ENCODE data around the gene GNAQ. TPM values are rescaled to one million over a fixed set of nuclear protein-coding genes. Genes with fewer than 3 reads are reported as not detected.

Gene GNAQ
- polyA plus RNA-seq, 1 experiment: 71.4 TPM

DNA sequence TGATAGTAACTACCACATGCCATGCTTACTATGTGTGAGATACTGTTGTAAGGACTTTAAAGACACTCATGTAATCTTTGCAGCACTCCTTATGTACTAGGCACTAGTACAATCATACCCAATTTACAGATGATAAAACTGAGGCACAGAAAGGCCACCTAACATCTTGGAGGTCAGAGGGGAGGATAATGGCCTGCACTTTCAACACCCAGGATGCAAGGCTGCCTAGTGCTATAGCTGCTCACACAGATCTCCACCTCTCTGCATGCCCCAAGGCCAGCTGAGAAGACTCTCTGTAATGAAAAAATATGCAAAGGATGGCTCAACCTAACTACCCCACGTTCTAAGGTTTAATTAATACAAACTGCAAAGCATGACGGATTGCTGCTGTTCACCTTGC lies 57.2 kb downstream of the GNAQ start:
- no peak for DNase-seq (ENCODE audit: low read depth, low spot score)
- POLR2A ChIA-PET: no interaction called here
- Histone ChIP-seq H3K27me3 (ENCODE audit: control insufficient read depth, insufficient read depth, low read length) (no peaks in the 10 kb centered on the region), H3K27ac (ENCODE audit: low read depth, low read length) (no peak overlapping the region), H3K9me3 (ENCODE audit: control insufficient read depth, insufficient read depth, low read length) (no peaks in the 10 kb centered on the region), H3K4me3 (ENCODE audit: low read depth, low read length) (no peak overlapping the region)
- no peak for TF ChIP-seq CTCF (IDR thresholded peaks at IDR 0.05; ENCODE audit: low read depth, low read length)
- CTCF ChIA-PET: interaction anchor here (1.4 to 4.4 kb wide), 2 partner anchors 30 to 62 kb away, joined by 3 to 45 read pairs; no protein-coding TSS in a partner anchor

GRCh38 chr9:77969083-77969482 lies 62.5 kb downstream of the GNAQ start:
- Histone ChIP-seq H3K4me3 (ENCODE audit: low read depth, low read length) (no peak overlapping the region), H3K9me3 (ENCODE audit: control insufficient read depth, insufficient read depth, low read length) (no peaks in the 10 kb centered on the region), H3K27me3 (ENCODE audit: control insufficient read depth, insufficient read depth, low read length) (no peaks in the 10 kb centered on the region), H3K27ac (ENCODE audit: low read depth, low read length) (no peak overlapping the region)
- CTCF ChIA-PET: no interaction called here
- no peak for DNase-seq (ENCODE audit: low read depth, low spot score)
- TF ChIP-seq CTCF (IDR thresholded peaks at IDR 0.05; ENCODE audit: low read depth, low read length): no peak
- POLR2A ChIA-PET: no interaction called here

GRCh38 chr9:77968506-77968905 lies 63.1 kb downstream of the GNAQ start:
- CTCF ChIA-PET: no interaction called here
- Histone ChIP-seq H3K9me3 (ENCODE audit: control insufficient read depth, insufficient read depth, low read length) (no peaks in the 10 kb centered on the region), H3K27me3 (ENCODE audit: control insufficient read depth, insufficient read depth, low read length) (no peaks in the 10 kb centered on the region), H3K4me3 (ENCODE audit: low read depth, low read length) (no peak overlapping the region), H3K27ac (ENCODE audit: low read depth, low read length) (no peak overlapping the region)
- no peak for DNase-seq (ENCODE audit: low read depth, low spot score)
- POLR2A ChIA-PET: no interaction called here
- TF ChIP-seq CTCF (IDR thresholded peaks at IDR 0.05; ENCODE audit: low read depth, low read length): no peak

- H3K27ac ChIP-seq (ENCODE audit: low read depth, low read length): no peak overlapping the region
- CTCF ChIA-PET: no interaction called here
- no peak overlapping the region for H3K4me3 ChIP-seq (ENCODE audit: low read depth, low read length)
- TF ChIP-seq CTCF (IDR thresholded peaks at IDR 0.05; ENCODE audit: low read depth, low read length): no peak
- no peaks in the 10 kb centered on the region for H3K9me3 ChIP-seq (ENCODE audit: control insufficient read depth, insufficient read depth, low read length)
- H3K27me3 ChIP-seq (ENCODE audit: control insufficient read depth, insufficient read depth, low read length): no peaks in the 10 kb centered on the region
- no peak for DNase-seq (ENCODE audit: low read depth, low spot score)
- POLR2A ChIA-PET: no interaction called here
Observed at GRCh38 chr9:77966718-77967117, 64.9 kb downstream of the GNAQ start.

DNA sequence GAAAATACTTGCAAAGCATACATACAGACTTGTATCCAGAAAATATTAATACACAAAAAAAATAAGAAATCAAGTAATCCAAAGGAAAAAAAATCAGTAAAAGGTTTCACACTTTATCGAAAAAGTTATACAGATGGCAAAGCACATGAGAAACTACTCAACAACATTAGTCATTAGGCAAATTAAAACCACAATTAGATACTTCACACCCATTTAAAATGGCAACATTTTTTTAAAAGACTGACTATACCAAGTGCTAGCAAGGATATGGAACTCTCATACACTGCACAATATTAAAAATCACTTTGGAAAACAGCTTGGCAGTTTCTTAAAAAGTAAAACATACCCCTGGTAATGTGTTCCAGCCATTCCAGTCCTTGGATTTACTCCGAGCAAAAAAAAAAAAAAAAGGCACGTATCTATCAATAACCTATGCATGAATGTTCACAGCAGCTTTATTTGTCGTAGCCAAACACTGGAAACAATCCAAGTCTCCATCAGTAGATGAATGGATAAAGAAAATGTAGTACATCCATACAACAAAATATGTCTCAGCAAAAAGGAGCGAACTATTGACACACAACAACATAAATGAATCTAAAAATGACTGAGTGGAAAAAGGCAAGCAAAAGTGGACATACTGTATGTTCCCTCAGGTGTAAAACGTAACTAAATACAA lies 66.0 kb downstream of the GNAQ start:
- CTCF ChIA-PET: interaction anchor here (1.6 kb wide), 1 partner anchor 12 kb away, joined by 4 read pairs; no protein-coding TSS in a partner anchor
- Histone ChIP-seq H3K27ac (ENCODE audit: low read depth, low read length) (no peak overlapping the region), H3K9me3 (ENCODE audit: control insufficient read depth, insufficient read depth, low read length) (no peaks in the 10 kb centered on the region), H3K27me3 (ENCODE audit: control insufficient read depth, insufficient read depth, low read length) (no peaks in the 10 kb centered on the region), H3K4me3 (ENCODE audit: low read depth, low read length) (no peak overlapping the region)
- no peak for DNase-seq (ENCODE audit: low read depth, low spot score)
- no peak for TF ChIP-seq CTCF (IDR thresholded peaks at IDR 0.05; ENCODE audit: low read depth, low read length)
- POLR2A ChIA-PET: no interaction called here
